Measurements from ENCODE around the gene LRRC2.
"Not testable (repeated sequence)": the region's sequence is repeated elsewhere in the genome, so short reads cannot be mapped to it uniquely, and the experiment has no call there.

The LRRC2 gene

DNA sequence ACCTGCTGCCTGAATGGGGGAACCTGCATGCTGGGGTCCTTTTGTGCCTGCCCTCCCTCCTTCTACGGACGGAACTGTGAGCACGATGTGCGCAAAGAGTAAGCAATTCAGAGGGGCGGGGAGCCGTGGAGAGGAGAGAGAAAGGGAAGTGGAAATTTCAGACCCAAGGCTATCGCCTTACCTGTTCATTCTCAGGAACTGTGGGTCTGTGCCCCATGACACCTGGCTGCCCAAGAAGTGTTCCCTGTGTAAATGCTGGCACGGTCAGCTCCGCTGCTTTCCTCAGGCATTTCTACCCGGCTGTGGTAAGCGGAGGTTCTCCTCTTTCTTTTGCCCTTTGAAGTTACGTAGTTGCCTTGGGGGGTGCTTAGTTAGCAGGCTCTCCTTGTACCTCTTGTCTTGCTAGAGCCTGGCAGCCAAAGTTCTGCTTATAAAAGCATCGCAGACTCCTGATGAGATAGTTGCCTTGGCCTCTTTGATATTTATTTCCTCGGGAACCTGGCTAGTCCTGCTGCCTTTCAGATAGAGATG is 13.7 kb upstream of the LRRC2 start:
- Histone ChIP-seq H2AFZ (ENCODE audit: low read length, unreplicated experiment) (no peak overlapping the region), H3K27me3 (ENCODE audit: insufficient read depth, low read length) (peaks cover 6% of the 10 kb centered on the region; the same call in 1 of the 2 replicates), H3K36me3 (ENCODE audit: insufficient read depth, low read length) (no peaks in the 10 kb centered on the region), H3K4me1 (ENCODE audit: control insufficient read depth, insufficient read depth, low read length, unreplicated experiment) (no peaks in the 10 kb centered on the region), H3K27ac (ENCODE audit: low read depth, low read length) (no peak overlapping the region), H3K4me3 (ENCODE audit: low read depth, low read length) (no peak overlapping the region), H3K79me2 (ENCODE audit: control insufficient read depth, insufficient read depth, low read length, unreplicated experiment) (no peaks in the 10 kb centered on the region)

- no peaks in the 10 kb centered on the region for H3K4me1 ChIP-seq (ENCODE audit: control insufficient read depth, insufficient read depth, low read length, unreplicated experiment)
- H3K79me2 ChIP-seq (ENCODE audit: control insufficient read depth, insufficient read depth, low read length, unreplicated experiment) = no peaks in the 10 kb centered on the region
- no peak overlapping the region for H3K4me3 ChIP-seq (ENCODE audit: low read depth, low read length)
- peaks cover 6% of the 10 kb centered on the region; the same call in 1 of the 2 replicates for H3K27me3 ChIP-seq (ENCODE audit: insufficient read depth, low read length)
- H2AFZ ChIP-seq (ENCODE audit: low read length, unreplicated experiment) = no peak overlapping the region
- no peak overlapping the region for H3K27ac ChIP-seq (ENCODE audit: low read depth, low read length)
- H3K36me3 ChIP-seq (ENCODE audit: insufficient read depth, low read length) = no peaks in the 10 kb centered on the region
These were observed 13.1 kb upstream of the LRRC2 start for GRCh38 chr3:46578973-46579755.

DNA sequence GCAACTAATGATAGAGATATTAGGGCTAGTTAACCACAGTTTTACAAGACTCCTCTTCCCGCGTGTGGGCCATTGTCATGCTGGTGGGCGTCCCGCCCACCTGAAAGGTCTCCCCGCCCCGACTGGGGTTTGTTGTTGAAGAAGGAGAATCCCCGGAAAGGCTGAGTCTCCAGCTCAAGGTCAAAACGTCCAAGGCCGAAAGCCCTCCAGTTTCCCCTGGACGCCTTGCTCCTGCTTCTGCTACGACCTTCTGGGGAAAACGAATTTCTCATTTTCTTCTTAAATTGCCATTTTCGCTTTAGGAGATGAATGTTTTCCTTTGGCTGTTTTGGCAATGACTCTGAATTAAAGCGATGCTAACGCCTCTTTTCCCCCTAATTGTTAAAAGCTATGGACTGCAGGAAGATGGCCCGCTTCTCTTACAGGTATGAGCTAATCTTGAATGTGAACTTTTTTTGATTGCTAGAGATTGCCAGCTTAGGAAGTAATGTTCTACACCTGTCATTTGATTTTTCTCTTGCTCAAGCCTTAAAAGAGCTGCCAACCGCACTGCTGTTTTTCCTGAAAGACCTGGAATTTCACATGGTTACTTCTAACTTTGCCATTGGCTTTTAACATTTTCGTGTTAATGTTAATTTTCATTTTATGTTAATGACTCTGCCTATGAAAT is 11.6 kb upstream of the LRRC2 start:
- not testable (repeated sequence) for H3K4me3 ChIP-seq (ENCODE audit: low read depth, low read length)

GRCh38 chr3:46576879-46577278 is 10.8 kb upstream of the LRRC2 start:
- H3K4me3 ChIP-seq (ENCODE audit: low read depth, low read length) = no peak overlapping the region
- H3K36me3 ChIP-seq (ENCODE audit: insufficient read depth, low read length) = no peaks in the 10 kb centered on the region
- H3K27me3 ChIP-seq (ENCODE audit: insufficient read depth, low read length) = peaks cover 6% of the 10 kb centered on the region; the same call in 1 of the 2 replicates
- H3K27ac ChIP-seq (ENCODE audit: low read depth, low read length) = no peak overlapping the region
- no peak overlapping the region for H2AFZ ChIP-seq (ENCODE audit: low read length, unreplicated experiment)
- H3K4me1 ChIP-seq (ENCODE audit: control insufficient read depth, insufficient read depth, low read length, unreplicated experiment) = no peaks in the 10 kb centered on the region
- no peaks in the 10 kb centered on the region for H3K79me2 ChIP-seq (ENCODE audit: control insufficient read depth, insufficient read depth, low read length, unreplicated experiment)

More for the DNA sequence above, 11.6 kb upstream of the LRRC2 start:
- H3K27ac ChIP-seq (ENCODE audit: low read depth, low read length); H3K4me1 ChIP-seq (ENCODE audit: control insufficient read depth, insufficient read depth, low read length, unreplicated experiment); H2AFZ ChIP-seq (ENCODE audit: low read length, unreplicated experiment); H3K79me2 ChIP-seq (ENCODE audit: control insufficient read depth, insufficient read depth, low read length, unreplicated experiment); H3K27me3 ChIP-seq (ENCODE audit: insufficient read depth, low read length); H3K36me3 ChIP-seq (ENCODE audit: insufficient read depth, low read length): not testable (repeated sequence)

DNA sequence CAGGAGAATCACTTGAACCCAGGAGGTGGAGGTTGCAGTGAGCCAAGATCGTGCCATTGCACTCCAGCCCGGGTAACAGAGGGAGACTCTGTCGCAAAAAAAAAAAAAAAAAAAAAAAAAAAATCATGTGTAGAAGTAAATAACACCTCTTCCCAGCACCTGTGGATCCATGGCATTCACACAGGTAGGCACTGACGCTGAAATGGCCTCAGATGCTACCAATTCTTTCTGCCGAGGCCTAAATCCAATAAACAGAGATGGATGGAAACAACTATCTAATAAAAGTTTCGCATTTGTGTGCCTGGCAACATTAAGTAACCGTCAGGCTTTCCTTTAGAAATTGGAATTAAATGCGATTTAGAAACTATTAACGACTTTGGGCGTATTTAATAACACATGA is 10.3 kb upstream of the LRRC2 start:
- H3K27me3 ChIP-seq (ENCODE audit: insufficient read depth, low read length) = peaks cover 6% of the 10 kb centered on the region; the same call in 1 of the 2 replicates
- no peaks in the 10 kb centered on the region for H3K79me2 ChIP-seq (ENCODE audit: control insufficient read depth, insufficient read depth, low read length, unreplicated experiment)
- no peak overlapping the region for H3K27ac ChIP-seq (ENCODE audit: low read depth, low read length)
- no peaks in the 10 kb centered on the region for H3K36me3 ChIP-seq (ENCODE audit: insufficient read depth, low read length)
- no peak overlapping the region for H2AFZ ChIP-seq (ENCODE audit: low read length, unreplicated experiment)
- H3K4me1 ChIP-seq (ENCODE audit: control insufficient read depth, insufficient read depth, low read length, unreplicated experiment) = no peaks in the 10 kb centered on the region
- no peak overlapping the region for H3K4me3 ChIP-seq (ENCODE audit: low read depth, low read length)

GRCh38 chr3:46575577-46576222 is 9.6 kb upstream of the LRRC2 start:
- H3K27me3 ChIP-seq (ENCODE audit: insufficient read depth, low read length) = peaks cover 5% of the 10 kb centered on the region; the same call in 1 of the 2 replicates
- no peak overlapping the region for H3K27ac ChIP-seq (ENCODE audit: low read depth, low read length)
- no peaks in the 10 kb centered on the region for H3K36me3 ChIP-seq (ENCODE audit: insufficient read depth, low read length)
- H3K79me2 ChIP-seq (ENCODE audit: control insufficient read depth, insufficient read depth, low read length, unreplicated experiment) = no peaks in the 10 kb centered on the region
- H2AFZ ChIP-seq (ENCODE audit: low read length, unreplicated experiment) = no peak overlapping the region
- H3K4me3 ChIP-seq (ENCODE audit: low read depth, low read length) = no peak overlapping the region
- no peaks in the 10 kb centered on the region for H3K4me1 ChIP-seq (ENCODE audit: control insufficient read depth, insufficient read depth, low read length, unreplicated experiment)

DNA sequence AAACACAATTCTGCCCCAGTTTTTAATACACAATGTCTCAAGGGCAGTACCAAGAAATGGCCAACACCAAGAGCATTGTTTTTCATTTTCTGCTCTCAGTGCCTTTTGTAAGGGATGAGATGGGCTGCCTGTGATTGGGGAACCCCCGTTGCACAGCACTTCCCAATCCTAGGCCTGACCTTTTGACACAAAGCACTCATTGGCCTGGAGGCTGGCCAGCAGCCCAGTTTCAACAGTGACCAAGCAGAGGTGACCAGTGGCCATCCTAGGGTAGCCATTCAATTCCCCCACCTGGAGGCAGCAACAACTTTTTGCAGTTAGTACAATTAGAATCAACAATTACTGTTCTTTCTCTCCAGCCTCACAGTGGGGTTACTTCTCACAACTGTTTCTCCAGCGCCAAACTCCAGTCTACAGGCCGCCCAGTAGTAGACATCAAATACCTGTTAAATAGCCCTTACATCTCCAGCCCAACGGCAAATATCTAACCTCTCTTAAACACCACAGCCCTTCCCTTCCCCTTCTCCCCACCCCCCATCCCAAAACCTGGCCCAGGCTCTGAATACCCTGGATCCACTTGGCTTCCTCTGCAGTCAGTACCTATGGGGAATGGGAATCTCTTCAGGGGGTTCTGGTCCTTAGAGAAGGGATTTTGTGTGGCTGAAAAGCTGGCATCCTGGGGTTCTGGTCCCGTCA is 8.9 kb upstream of the LRRC2 start:
- H2AFZ ChIP-seq (ENCODE audit: low read length, unreplicated experiment) = no peak overlapping the region
- H3K79me2 ChIP-seq (ENCODE audit: control insufficient read depth, insufficient read depth, low read length, unreplicated experiment) = no peaks in the 10 kb centered on the region
- no peak overlapping the region for H3K27ac ChIP-seq (ENCODE audit: low read depth, low read length)
- no peaks in the 10 kb centered on the region for H3K27me3 ChIP-seq (ENCODE audit: insufficient read depth, low read length)
- H3K4me1 ChIP-seq (ENCODE audit: control insufficient read depth, insufficient read depth, low read length, unreplicated experiment) = no peaks in the 10 kb centered on the region
- no peak overlapping the region for H3K4me3 ChIP-seq (ENCODE audit: low read depth, low read length)
- no peaks in the 10 kb centered on the region for H3K36me3 ChIP-seq (ENCODE audit: insufficient read depth, low read length)

DNA sequence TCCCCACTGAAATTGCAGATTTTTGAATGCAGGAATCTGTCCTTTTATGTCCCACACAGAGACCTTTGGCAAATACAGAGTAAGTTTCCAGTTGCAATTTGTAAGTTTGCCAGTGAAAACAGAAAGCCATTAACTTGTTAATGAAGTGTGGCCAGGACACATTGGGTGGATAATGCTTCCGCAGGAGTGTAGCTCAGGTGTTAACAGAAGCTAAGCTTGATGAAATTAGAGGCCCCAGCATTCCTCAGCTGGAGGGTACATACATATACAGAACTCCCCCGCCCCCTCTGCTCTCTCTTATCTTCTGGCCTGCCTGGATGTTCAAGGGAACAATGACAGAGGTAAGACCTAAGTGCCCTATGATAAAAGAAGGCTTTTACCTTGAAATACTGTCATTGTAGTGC is 8.1 kb upstream of the LRRC2 start:
- H3K27ac ChIP-seq (ENCODE audit: low read depth, low read length) = no peak overlapping the region

DNA sequence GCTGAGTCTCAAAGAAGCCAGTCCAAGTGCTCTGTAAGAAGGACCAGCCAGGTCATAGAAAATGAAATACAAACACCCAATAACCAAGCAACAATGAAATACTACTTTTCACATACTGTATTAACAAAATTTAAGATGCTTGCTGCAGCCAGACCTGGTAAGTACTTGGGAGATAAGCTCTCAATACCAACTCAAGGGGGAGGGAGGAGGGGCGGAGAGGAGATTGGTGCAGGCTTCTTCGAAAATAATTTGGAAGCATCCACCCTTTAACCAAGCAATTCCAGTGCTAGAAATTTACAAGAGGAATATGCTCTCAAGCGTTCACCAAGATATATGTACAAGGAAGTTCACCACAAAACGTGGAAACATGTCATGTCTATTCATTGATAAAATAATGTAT is 7.6 kb upstream of the LRRC2 start:
- Histone ChIP-seq H3K4me3 (ENCODE audit: low read depth, low read length) (no peak overlapping the region), H2AFZ (ENCODE audit: low read length, unreplicated experiment) (no peak overlapping the region), H3K27ac (ENCODE audit: low read depth, low read length) (no peak overlapping the region), H3K27me3 (ENCODE audit: insufficient read depth, low read length) (no peaks in the 10 kb centered on the region), H3K79me2 (ENCODE audit: control insufficient read depth, insufficient read depth, low read length, unreplicated experiment) (no peaks in the 10 kb centered on the region), H3K4me1 (ENCODE audit: control insufficient read depth, insufficient read depth, low read length, unreplicated experiment) (no peaks in the 10 kb centered on the region), H3K36me3 (ENCODE audit: insufficient read depth, low read length) (no peaks in the 10 kb centered on the region)

More for the DNA sequence above, 8.1 kb upstream of the LRRC2 start:
- H3K4me3 ChIP-seq (ENCODE audit: low read depth, low read length) = no peak overlapping the region
- H3K36me3 ChIP-seq (ENCODE audit: insufficient read depth, low read length) = no peaks in the 10 kb centered on the region
- no peaks in the 10 kb centered on the region for H3K27me3 ChIP-seq (ENCODE audit: insufficient read depth, low read length)
- H3K4me1 ChIP-seq (ENCODE audit: control insufficient read depth, insufficient read depth, low read length, unreplicated experiment) = no peaks in the 10 kb centered on the region
- no peaks in the 10 kb centered on the region for H3K79me2 ChIP-seq (ENCODE audit: control insufficient read depth, insufficient read depth, low read length, unreplicated experiment)
- no peak overlapping the region for H2AFZ ChIP-seq (ENCODE audit: low read length, unreplicated experiment)

DNA sequence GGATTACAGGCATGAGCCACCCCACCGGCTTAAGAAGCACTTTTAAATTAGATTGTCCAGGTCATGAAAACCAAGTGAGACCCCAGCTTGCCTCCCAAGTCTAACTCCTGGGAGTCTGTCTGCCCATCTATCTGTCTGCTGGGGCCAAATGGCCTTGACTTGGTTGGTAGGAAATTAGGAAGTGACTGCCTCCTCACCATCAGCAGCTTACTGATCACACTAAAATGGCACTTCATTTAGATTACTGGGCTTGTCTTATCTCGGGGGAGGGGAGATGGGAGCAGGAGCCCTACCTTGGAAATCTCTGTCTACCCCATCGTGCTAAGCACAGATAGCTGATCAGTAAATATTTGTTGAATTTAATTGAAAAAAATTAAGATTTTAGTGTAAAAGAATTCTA is 5.6 kb upstream of the LRRC2 start:
- no peaks in the 10 kb centered on the region for H3K4me1 ChIP-seq (ENCODE audit: control insufficient read depth, insufficient read depth, low read length, unreplicated experiment)
- no peak overlapping the region for H3K4me3 ChIP-seq (ENCODE audit: low read depth, low read length)
- H3K79me2 ChIP-seq (ENCODE audit: control insufficient read depth, insufficient read depth, low read length, unreplicated experiment) = no peaks in the 10 kb centered on the region
- no peaks in the 10 kb centered on the region for H3K27me3 ChIP-seq (ENCODE audit: insufficient read depth, low read length)
- H3K36me3 ChIP-seq (ENCODE audit: insufficient read depth, low read length) = no peaks in the 10 kb centered on the region
- no peak overlapping the region for H2AFZ ChIP-seq (ENCODE audit: low read length, unreplicated experiment)
- no peak overlapping the region for H3K27ac ChIP-seq (ENCODE audit: low read depth, low read length)
